CD4-positive, alpha-beta T cell treated with Interleukin-4 for 1 hour (primary cell): Measurements from ENCODE around the gene PEMT.
"Not testable (repeated sequence)": the region's sequence is repeated elsewhere in the genome, so short reads cannot be mapped to it uniquely, and the experiment has no call there.

Source experiments
- DNase-seq, 2 donors: peaks; one replicate each; pipeline ENCODE4 v3.0.0-alpha.2; 2020 to 2022

PEMT gene

GRCh38 chr17:17498606-17499301, 92.8 kb downstream of the PEMT start:
- no peak for DNase-seq

GRCh38 chr17:17497845-17498520, 93.5 kb downstream of the PEMT start:
- DNase-seq = no peak

- DNase-seq = no peak
Observed at GRCh38 chr17:17497065-17497844, 94.3 kb downstream of the PEMT start.

- DNase-seq = peak; percentile 79 to 81
Observed at GRCh38 chr17:17496189-17497064, 95.1 kb downstream of the PEMT start, which contains the start of gene RASD1. RASD1 (minus strand) TSS chr17:17496395; CDS start chr17:17496181, 214 bp downstream.

- DNase-seq = peak in 1 of 2 donors; percentile 19
Observed at GRCh38 chr17:17495536-17496188, 95.8 kb downstream of the PEMT start.

GRCh38 chr17:17494870-17495535, 96.5 kb downstream of the PEMT start:
- DNase-seq = peak in 1 of 2 donors; percentile 10

GRCh38 chr17:17494499-17494869, 97.0 kb downstream of the PEMT start:
- no peak for DNase-seq

GRCh38 chr17:17493986-17494466, 97.5 kb downstream of the PEMT start:
- DNase-seq = no peak

- DNase-seq = no peak
Observed at GRCh38 chr17:17493249-17493985, 98.1 kb downstream of the PEMT start.

GRCh38 chr17:17492571-17492970, 98.9 kb downstream of the PEMT start:
- no peak for DNase-seq

GRCh38 chr17:17492085-17492484, 99.4 kb downstream of the PEMT start:
- DNase-seq = no peak

- no peak for DNase-seq
Observed at GRCh38 chr17:17491546-17491988, 99.9 kb downstream of the PEMT start.

- no peak for DNase-seq
Observed at GRCh38 chr17:17491031-17491471, 100.5 kb downstream of the PEMT start.

GRCh38 chr17:17487998-17488397, 103.5 kb downstream of the PEMT start:
- DNase-seq = no peak

GRCh38 chr17:17486416-17486815, 105.1 kb downstream of the PEMT start:
- not testable (repeated sequence) for DNase-seq

GRCh38 chr17:17485420-17485819, 106.1 kb downstream of the PEMT start:
- DNase-seq = no peak

- DNase-seq = no peak
Observed at GRCh38 chr17:17484451-17484899, 107.0 kb downstream of the PEMT start.

- no peak for DNase-seq
Observed at GRCh38 chr17:17481860-17482259, 109.6 kb downstream of the PEMT start.

GRCh38 chr17:17480593-17481148, 110.8 kb downstream of the PEMT start:
- DNase-seq = no peak

GRCh38 chr17:17479209-17479608, 112.3 kb downstream of the PEMT start:
- DNase-seq = no peak
